Measurements from ENCODE around the gene REV3L.

The REV3L gene

DNA sequence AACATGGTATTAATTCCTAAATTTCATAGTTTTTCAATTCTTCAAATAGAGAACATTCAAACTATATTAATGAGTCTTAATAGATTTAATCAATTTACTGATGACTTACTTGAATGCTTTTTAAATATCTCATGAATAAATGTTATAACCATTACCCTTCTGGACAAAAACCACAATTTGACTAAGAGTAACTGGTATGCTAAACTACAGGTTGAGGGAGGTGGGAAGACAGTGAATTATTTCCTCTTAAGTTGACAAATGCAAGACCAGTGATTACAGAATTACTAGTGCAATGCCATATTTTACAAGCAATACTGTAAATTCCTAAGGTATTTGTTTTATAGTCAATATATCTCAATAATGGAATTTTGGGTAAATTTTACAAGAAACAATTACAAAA lies 65.1 kb downstream of the REV3L start:
- FAIRE-seq, result no peak

DNA sequence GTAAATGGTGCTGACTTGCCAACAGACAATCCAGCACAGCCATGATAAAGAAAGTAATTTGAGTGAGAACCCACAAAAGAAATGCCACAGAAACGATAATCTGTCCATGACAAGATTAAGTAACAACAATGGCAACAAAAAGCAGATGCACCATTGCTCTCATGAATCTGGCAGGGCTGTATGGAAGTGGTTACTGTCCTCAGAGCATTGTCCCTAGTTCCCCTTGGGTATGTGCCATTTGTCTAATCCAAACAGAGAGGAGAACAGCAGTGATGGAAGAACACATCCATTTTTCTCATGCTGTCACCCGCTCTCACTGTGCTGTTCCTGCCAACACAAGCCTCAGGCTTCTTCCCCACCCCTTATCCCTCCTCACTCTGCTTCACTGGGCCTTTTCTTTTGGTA lies 65.8 kb downstream of the REV3L start:
- FAIRE-seq, result no peak

DNA sequence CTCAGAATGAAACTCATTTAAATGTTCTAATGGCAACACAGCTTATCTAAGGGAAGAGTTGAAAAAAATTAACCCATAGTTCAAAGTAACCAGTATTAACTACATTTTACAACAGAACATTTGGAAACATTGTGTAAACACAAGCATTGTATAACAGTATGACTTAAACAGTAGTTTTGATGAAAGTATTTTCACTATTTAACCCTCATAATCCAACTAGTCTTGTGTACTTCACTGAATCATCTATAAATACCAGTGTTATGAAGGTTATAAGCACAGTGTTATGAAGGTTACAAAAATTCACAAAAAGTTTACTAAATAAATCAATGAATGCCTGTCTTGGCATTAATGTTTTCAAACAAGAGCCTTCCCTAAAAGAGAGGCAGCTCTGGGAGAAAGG lies 66.5 kb downstream of the REV3L start:
- FAIRE-seq, result no peak

DNA sequence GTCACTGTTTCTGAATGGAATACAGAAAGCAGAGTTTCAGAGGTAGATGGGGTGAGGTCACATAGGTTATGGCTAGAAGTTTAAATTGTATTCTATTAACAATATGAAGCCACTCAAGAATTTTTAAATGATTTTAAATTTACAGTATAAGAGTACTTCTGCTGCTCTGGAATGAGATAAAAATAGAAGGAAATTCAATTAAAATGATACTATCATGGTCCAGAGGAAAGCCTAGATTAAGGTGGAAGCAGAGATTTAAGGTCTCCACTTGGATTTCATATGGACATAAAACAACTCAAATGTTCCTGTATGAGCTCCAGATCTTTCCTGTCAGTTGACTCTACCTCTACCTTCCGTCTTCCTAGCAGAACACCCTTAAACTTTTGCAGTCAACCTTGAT lies 68.6 kb downstream of the REV3L start:
- no peak for FAIRE-seq

DNA sequence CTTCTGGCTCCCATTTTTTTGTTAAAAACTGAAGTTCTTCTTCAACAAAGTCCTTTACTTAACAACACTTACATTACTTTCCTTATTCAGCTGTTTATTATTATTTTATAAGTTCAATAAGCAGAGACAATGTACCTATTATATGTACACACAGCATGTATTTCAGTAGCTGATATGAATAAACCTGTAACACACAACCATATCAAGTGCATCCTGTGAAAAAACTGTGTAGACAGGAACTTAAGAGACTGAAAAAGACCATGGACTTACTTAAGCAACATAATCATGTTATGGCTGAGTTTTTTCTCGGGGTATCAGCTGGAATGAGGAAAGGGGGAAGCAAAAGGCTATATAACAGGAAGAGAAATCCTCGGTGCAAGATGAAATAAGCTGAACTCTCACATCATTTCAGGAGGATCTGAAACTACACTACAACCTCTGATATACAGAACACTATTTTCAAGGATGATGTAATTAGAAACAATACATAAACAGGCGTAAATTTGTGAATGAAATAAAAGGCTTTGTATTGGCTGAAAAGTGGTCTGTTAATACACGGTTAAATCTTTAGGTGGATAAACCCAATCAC lies 70.9 kb downstream of the REV3L start:
- FAIRE-seq, result no peak

DNA sequence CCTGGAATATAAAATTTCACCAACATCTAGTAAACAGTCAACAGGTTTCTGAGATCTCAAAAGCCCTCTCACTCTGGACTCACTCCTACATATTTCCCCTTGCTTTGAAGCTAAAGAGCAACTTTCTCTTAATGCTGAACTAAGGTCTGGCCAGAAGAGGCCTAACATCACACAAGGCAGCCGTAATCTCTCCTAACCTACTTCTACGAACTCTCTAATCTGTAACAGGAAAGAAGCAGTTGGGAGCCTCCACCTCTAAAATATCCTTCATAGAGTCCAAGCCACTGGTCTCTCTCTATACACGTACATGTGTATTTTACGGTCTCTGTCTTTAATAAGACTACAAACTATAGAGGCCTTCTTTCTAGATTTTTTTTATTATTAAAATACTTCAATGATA lies 72.0 kb downstream of the REV3L start:
- FAIRE-seq, result no peak

DNA sequence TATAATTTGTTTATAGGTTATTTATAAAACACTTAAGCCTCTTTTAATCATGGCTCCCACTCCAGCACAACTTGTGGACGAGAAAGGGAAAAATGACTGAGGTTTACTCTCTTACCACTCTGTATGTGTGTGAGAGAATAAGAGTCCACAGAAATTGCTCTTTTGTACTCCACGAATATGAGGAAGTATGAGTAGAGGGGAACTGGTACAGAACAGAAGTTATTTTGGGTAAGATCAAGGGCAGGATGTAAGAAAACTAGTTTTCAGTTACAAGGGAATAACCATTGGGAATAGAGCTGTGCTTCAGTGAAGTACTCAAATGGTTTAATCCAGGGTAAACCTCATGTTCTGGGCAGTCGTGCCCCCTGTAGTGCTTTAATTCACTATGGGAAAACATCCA lies 72.6 kb downstream of the REV3L start:
- no peak for FAIRE-seq

DNA sequence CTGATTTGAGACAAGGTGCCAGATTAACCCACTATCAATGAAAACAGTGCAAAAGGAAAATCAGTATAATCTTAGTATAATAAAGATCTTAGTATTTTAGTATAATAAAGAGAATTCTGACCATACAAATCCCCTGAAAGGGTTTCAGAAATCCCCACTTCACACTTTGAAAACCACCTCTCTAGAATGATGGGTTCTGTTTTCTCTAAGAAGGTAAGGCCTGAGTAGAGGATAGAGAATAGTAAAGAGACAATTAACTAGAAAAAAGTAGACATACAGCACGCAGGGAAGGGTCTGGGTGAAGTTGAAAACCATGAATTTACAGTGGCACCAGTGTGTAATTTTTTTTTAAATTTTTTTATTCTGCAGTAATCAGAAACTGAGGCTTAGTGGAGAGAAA lies 73.6 kb downstream of the REV3L start:
- FAIRE-seq, result no peak

DNA sequence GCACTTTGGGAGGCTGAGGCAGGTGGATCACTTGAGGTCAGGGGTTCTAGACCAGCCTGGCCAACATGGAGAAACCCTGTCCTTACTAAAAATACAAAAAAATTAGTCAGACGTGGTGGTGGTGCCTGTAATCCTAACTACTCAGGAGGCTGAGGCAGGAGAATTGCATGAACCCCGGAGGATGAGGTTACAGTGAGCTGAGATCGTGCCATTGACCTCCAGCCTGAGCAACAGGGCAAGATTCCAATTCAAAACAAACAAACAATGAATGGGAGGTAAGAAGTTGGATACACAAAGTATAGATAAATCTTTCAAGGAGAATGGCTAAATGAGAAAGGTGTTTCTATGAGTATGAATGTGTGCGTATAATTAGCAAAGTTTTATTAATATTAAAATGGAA lies 75.3 kb downstream of the REV3L start:
- FAIRE-seq, result no peak

DNA sequence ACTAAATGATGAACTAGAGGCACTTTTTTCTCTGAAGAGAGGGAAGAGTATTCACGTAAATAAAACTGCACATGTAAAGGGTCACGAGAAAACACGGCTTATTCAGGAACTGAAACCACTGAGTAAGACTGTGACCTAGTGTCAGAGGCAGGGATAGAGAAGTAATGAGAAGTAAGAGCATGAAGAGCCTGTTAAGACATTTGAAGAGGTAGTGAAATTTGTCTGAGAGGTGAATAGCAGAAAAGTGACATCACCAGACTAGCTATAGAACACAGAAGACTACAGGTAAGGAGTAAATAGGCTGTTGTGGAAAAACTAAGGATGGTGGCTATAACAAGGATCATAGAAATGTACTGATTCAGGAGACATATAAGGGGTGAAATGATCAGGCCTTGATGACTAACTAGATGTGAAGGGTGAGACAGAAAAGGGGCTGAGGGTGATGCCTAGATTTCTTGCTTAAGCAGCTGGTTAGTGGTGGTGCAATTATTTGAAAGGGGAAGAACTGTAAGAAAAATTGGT lies 76.8 kb downstream of the REV3L start:
- no peak for FAIRE-seq

DNA sequence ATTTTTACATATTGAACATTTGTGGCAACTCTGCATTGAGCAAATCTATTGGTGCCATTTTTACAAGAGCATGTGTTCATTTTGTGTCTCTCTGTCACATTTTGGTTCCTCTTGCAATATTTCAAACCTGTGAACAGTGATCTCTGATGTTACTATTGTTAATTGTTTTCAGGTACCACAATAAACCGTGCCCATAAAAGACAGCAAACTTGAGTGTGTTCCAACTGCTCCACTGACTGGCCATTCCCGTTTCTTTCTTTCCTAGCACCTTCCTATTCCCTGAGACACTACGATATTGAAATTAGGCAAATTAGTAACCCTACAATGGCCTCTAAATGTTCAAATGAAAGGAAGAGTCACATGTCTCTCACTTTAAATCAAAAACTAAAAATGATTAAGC lies 79.6 kb downstream of the REV3L start:
- no peak for FAIRE-seq

DNA sequence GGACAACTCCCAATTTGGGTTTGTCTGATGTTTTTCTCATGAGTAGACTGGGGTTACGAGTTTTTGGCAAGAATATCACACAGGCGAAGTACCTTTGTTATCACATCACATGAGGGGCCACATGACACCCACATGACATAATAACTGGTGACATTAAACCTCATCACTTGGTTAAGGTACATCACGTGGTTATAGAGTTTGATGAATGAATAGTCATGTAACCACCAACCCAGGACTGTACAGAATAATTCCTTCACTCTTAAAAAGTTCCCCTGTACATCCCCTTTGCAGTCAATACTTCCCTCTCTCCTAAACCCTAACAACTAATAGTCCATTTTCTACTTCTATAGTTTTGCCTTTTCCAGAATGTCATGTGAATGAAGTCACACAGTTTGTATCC lies 83.4 kb downstream of the REV3L start:
- FAIRE-seq, result no peak

DNA sequence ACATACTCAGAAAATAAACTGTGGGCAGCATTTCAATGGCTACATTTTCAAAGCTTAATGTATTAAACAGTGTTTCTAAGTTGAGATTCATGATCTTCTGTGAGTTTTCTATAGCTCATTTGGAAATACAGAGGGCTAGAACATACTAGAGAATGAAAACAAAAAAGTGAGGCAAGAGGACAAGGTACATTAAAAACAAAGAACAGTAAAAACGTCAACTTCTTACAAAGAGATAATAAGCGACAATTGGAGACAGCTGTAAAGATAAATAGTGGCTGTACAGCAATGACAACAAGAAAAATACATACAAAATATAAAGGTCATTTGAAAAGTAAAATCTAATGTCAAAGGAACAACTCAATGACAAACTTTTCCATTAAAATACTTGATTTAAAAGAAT lies 94.3 kb downstream of the REV3L start:
- FAIRE-seq, result no peak

DNA sequence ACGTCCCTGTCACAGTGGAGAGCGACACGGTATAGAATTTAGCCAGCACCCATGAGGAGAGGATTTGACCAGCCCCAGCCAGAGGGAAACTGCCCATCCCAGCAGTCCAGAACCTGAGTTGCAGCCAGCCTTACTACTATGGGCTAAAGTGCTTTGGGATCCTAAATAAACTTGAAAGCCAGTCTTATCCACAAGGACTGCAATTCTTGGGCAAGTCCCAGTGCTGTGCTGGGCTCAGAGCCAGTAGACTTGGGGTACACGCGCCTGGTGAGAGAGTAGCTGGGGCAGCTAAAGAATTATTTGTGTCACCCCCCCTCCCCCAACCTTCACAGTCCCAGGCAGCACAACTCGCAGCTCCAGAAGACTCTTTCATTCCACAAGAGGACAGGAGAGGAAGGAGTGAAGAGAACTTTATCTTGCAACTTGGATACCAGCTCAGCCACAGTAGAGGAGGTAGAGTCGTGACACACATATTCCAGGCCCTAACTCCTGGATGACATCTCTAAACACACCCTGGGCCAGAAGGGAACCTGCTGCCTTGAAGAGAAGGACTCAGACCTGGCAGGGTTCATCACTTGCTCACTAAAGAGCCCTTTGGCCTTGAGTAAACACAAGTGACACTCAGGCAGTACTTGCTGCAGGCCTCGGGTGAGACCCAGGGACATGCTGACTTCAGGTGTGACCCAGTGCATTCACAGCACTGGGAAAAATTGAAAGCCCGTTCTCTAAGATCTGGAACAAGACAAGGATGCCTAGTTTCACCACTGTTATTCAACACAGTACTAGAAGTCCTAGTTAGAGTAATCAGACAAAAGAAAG lies 100.3 kb downstream of the REV3L start:
- no peak for FAIRE-seq

DNA sequence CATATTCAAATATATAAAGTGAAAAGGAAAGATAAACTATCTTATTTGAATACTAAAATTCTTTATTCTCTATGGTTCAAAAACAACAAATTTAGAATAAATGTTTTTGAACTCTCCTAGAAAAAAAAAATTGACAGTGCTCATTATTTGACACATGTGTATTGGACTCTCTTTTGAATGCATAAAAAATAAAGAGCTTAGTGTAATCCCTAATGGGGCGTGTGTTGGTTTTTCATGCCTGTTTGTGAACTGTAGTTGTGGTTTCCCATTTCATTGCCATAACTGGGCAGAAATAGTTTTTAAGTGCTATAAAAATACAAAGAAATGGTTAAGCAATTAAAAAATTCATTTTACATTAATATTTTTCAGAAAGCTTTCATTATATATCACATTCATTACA lies 101.3 kb downstream of the REV3L start:
- FAIRE-seq, result no peak

DNA sequence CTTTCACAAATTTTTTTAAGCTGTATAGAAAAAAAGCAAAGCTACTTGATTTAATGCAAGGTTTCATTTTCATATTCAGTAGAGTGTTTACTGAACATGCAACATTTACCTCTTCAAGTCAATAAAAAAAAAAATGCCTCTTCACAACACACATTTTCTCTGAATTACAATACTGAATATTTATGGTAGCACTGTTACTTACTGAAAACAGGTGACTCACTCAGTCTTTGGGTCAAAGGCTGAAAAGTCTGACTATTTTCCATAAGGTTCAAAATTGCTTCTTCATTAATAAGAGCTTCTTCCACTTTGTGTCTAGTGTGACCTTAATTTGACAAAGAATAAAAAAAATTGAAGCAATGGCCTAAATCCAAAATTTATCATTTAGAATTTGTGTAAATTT lies 101.9 kb downstream of the REV3L start:
- FAIRE-seq, result peak; percentile 88

DNA sequence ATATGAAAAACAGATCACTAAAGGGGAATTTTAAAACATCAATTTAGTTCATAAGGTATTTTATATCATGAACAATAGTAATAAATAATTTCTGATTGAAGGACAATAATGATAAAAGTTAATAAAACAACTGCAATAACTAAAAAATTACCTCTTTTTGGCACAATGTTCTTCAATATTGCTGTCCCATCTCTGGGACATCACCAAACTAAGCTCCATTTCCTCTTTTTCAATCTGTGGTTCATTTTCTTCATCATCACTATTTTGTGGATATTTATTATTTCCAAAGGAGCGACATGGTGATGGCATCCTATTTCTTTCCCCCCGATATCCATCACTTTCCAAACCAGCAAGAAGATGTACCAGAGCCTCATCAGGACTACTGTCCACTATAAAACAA lies 103.2 kb downstream of the REV3L start:
- no peak for FAIRE-seq

DNA sequence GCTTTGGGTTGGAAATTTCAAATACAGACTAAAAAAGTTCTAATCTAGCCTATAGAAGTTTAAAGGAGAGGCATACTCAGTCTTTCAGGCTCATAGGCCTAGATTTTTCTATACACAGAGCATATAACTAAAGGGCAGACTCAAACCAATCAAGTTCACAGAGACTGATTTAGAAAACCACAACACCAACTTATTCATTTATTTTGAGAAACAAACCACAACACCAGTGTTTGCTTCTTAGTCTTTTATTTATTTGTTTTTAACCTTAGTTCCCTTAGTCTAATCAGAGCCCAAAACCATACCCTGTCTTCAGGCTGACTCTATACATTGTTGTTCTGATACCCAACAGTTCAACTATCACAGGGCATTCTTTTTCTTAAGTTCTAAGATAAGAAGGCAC lies 103.7 kb downstream of the REV3L start:
- FAIRE-seq, result no peak

DNA sequence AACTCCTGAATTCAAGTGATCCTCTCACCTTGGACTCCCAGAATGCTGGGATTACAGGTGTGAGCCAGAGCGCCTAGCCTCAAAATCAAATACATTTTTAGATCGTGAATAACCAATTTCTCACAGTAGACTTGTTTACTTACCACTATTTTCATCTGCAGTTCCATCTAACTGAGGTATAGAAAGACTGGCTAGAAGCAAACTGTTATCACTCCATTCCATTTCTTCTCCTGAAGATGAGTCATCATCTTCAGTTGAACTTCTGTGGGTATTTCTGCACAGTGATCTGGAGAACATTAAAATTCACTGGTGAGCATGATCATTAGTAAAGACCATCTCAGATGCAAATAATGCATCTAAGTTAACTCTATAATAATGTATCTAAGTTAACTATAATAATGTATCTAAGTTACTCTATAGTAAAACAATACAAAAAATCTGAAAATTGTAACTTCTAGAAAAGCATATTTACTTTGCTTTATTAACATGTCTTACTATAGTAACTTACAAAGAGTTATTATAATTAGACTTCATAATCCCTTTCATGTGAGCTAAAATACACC lies 105.4 kb downstream of the REV3L start:
- FAIRE-seq, result no peak

DNA sequence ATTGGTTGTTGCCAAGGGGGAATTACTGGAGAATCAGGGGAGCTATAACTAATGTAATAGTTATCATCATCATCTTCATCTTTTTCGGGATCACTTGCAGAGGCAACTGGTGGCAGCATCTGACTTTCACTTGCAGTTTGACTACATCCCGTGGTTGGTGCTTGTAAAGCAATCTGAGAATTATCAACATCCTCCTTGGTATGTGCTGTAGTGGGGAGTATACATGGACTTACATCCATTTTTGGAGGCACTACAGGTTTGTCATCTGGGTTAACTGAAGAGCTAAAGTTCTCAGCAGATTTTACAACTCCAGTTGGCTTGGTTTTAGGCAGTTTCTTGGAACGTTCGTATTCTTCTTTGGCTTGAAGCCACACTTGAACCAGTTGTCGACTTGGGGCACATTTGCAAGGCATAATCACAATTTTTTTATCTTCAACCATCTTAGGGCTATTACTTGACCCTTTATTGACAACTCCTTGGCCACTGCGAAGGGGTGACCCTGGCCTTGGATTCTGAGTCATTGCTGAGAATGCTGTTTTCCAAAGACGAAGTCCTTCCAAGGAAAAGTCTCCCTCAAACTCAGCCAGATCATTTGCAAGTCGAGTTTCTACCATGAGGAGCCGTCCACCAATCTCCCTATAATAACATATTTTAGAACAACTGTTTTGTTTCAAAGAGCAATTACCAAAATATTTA lies 115.5 kb downstream of the REV3L start:
- FAIRE-seq, result no peak

DNA sequence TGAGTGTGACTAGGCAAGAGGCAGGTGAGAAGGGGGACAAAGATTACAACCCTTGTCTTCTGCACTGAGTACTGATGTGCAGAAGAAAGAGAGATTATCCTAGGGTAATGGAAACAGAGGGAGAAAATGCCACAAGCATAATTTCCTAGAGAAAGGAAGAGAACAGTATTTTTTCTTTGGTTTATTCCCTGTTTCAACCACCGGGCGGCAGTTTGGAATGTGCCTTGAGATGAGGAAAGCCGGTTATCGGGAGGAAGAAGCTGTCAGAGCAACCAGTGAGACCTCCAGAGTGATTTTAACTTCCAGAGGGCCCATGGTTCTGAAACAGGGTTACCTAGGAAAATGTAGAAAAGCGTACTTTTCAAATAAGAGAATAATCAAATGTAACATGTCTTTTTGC lies 121.4 kb downstream of the REV3L start:
- FAIRE-seq, result peak; percentile 76

DNA sequence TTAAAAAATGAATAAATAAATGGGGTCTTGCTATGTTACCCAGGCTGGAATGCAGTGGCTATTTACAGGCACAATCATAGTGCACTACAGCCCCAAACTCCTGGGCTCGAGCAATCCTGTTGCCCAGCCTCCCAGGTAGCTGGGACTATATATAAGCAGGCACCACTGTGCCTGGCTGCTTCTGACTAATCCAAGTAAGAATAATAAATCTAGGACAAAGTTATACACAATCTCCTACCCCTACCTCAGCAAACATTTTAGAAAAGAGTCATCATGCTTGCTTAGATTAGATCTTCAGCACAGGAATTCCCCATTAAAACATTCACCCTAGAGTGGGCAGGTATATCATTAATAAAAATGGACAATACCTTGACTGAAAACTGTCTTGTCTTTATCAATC lies 124.6 kb downstream of the REV3L start:
- peak; percentile 47 for FAIRE-seq

DNA sequence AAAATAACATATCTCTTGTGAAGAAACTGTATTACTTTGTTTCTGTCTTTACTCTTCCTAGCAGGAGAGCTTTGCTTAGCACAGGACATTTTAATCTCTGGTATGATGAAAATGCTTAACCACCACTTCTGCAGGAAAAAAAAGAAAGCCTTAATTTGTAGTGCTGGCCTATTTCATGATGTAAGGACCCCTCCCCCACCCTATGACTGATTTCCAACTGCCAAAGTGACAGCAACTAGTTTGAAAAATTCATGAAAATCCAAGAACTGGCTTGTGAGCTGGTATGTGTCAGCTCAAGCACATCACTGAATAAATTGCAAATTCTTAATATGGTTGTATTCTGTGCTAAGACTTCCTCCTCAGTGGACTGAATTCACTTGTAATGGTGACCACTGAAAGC lies 125.3 kb downstream of the REV3L start:
- FAIRE-seq, result no peak

DNA sequence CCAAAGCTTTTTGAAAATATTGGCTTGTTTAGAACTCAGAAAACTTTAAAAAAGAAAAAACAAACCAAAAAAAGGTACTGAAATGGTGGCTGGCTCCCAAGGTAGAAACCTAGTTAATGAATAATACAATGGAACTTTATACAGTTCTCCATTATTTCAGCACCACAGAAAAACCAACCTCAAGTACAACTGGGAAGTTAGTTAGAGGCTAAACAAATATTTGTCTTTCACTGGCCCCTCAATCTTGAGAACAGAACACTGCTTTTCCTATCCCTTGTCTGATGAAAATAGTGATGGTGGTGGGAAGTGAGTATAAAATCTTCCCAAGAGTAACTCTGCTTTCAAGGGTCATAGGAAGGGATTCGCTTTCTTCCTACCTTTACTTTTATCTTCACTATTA lies 126.5 kb downstream of the REV3L start:
- no peak for FAIRE-seq

All from islet of Langerhans (tissue), 1 donor.